EL (cell line): ENCODE data around the gene TIMM23.
A peak's percentile ranks its signal among the peaks of the same experiment; 100 is the strongest.
"Not testable (repeated sequence)": the region's sequence is repeated elsewhere in the genome, so short reads cannot be mapped to it uniquely, and the experiment has no call there.

Experiments used
- DNase-seq: peaks from one replicate; pipeline ENCODE4 v3.0.0-alpha.2; 2016

Gene TIMM23

GRCh38 chr10:46025406-46025805 lies 53.1 kb downstream of the TIMM23 start:
- DNase-seq, result no peak

- DNase-seq, result no peak
Measured at GRCh38 chr10:46026106-46026505, 53.8 kb downstream of the TIMM23 start.

DNA sequence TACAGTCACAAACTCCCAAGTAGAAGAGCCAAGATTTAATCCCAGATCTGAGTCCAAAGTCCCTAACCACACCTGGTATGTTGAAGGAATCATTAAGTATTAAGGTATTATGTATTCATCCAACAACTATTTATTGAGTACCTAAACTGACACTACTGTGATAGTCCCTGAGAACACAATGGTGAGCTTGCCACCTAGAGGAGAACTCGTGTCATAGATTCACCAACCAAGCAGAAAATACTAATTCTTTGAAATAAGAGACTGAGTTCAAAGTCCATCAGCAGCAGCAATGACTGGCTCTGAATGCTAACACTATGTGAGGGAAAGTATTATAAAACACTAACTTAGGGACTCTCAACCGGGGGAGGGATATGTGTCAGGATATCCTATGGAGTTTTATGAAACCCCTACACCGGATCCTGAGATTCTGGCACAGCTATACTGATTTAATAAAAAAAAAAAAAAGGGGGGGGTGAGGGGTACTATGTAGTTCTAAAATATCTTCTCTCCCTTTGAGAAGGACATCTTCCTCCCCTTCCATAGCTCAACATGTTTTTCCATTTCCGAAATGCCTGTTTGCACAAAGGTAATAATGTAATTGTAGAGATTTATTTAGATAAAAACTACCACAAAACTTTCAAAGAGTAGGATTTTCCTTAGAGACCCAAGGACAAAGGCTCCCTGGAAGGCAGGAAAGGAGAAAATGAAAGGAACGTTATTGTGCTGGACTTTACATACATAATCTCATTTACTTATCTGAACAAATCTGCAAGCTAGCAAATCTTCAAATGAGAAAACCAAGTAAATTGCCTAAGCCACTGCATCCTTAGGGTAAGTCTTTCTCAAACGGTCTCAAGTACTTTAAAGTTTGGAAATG lies 56.5 kb downstream of the TIMM23 start:
- peak; percentile 64 for DNase-seq

GRCh38 chr10:46029461-46030030 lies 57.3 kb downstream of the TIMM23 start:
- no peak for DNase-seq

DNA sequence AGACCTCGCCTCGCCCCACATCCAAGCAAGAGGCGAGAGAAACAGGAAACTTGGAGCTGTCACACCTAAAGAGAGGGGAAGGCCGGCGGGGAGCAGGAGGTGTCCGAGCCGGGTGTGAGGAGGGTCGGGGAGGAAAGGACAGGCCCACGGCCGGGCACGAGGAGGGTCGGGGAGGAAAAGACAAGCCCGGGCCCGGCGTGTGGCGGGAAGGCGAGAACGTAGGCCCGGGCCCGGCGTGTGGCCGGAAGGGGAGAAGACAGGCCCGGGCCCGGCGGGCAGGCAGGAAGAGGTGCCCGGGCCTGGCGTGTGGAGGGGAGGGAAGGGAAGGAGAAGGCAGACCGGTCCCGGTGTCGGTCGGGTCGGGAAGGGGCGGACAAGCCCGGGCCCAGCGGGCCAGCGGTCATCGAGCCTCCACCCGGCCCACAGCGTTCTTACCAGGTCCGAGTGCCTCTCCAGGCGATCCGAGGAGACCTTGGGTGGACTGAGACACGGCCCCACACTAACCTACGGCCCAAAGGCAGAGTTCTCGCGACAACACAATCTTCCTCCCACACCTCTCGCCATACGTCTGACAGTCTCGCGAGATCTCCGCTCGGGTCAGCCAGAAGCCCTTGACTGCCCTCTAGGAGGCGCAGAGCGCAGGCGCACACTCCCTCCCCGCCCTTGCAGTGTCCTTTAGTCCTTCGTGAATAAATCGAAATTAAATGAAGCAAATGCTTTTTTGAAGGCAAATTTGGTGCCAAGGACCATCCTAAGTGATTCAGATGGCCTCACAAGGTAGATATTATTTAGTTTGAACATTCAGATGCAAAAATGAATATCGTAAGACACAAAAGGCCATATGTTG lies 58.0 kb downstream of the TIMM23 start, which contains the start of gene NCOA4:
TSS of gene NCOA4 (minus strand) at position 533 of the 847 bp plus-strand sequence. CDS start 13,943 bp downstream, outside the sequence.
- DNase-seq, result peak; percentile 98

- DNase-seq, result no peak
Measured at GRCh38 chr10:46031648-46032532, 59.6 kb downstream of the TIMM23 start.

- peak; percentile 89 for DNase-seq
Measured at GRCh38 chr10:46033602-46034011, 61.3 kb downstream of the TIMM23 start.

DNA sequence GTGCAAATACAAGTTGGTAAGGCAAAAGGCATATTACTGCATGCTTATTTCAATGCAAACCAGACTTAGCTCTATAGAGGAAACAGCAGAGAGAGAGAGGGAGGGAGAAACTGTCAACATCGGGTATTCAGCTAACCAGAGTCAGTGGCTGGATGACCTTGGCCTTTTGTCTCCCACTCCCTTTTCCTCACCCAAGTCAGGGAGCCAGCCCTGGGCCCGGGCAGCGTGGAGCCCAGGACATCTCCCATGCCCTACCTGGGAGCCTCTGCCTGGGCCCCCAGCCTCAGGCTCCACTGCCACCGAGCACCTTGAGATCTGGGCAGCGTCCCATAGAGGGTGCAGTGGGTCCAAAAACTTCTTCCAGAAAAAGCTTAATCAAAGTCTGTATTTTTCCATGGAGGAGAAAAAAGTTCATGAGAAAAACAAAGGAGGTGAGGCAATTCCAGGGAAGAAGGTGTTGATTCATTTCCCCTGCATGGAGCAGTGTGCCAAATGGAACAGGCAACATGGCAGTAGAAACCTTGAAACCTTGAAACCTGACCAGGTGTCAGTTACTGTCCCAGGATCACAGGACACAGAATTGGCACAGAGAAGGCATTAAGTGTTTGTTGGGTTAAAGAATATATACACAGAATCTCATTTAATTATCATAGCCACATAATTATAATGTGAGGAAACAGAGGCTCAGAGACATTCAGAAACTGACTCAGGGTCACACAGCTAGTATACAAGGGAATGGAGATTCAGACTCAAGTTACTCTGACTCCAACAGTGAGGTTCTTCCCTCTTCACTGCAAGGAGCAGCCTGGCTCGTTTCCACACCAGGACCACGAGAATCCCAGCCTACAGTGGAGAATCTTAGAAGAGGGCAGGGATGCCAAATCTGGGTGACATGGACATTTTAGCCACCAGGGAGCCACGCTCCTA lies 63.9 kb downstream of the TIMM23 start:
- DNase-seq, result no peak

GRCh38 chr10:46037107-46037825 lies 65.0 kb downstream of the TIMM23 start:
- DNase-seq, result no peak

DNA sequence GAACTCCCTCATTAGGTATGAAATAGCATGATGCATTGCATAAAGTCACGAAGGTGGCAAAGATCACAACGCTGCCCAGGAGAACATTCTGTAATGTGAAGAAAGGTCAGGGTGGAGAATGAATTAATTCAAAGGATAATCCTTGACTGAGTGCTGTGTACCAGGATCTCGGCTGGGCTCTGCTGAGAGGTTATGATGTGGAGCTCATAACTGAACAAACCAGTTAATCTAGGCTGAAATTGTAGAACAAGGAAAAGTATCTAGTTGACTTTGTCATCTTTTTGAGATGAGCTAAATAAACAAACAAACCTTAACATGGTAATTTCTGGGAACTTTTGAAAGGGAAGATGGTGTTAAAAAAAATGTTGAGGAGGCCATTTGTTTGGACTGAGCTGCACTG lies 67.7 kb downstream of the TIMM23 start:
- DNase-seq, result no peak

DNA sequence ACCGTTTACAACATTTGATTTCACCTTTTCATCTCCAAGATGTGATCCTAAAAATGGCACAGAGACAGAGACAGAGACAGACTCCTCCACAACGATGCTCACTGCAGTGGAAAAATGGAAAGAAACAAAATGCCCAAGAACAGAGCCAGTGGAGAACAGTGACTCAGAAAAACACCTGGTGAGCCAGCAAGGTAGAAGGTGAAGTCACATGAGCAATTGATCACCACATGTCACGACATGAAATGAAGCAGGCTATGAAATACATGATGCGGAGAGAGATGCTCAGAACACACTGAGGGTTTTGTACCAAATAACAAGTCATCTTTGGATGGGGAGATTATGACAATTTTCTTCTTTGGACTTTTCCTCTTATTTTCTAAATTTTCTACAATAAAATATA lies 70.2 kb downstream of the TIMM23 start:
- DNase-seq, result no peak

DNA sequence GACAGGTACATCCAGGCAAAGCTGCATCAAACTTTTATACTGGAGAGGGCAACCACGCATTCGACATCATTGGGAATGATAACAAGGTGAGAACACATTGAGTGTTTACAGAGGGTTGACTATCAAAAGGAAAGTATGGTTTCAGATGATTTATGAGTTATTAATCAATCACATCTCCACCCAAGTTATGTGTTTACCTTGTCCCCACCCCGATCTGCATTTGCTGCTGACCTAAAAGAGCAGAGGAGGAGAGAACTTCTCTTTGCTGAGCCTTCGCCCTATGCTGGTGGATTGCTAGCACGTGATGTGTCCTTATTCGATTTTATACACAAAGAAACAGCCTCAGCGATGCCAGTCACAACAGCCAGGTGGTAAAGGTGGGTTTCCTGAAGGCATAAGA lies 74.0 kb downstream of the TIMM23 start, which contains the start of gene MSMB:
TSS of gene MSMB (minus strand) at position 9 of the 400 bp plus-strand sequence. CDS start 32 bp downstream, outside the sequence.
- DNase-seq, result no peak

DNA sequence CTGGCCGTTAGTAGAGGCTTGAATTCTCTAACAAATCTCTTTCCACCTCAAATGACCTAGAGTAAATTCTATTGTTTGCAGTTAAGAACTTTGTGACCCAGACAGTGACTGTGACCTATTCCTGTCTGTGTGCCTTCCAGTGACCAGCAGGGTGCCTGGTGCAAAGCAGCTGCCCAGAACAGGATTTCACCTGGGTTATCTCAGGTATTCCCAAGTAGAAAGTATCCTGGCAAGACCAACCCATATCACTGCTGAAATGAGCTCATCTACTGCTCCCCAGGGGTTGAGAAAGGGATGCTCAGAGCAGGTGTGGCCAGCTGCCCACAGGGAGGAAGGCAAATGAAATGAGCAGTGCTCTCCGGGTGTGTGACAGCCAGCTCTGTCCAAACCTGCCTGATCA lies 75.9 kb downstream of the TIMM23 start:
- DNase-seq, result no peak

GRCh38 chr10:46049497-46049831 lies 77.2 kb downstream of the TIMM23 start:
- not testable (repeated sequence) for DNase-seq

DNA sequence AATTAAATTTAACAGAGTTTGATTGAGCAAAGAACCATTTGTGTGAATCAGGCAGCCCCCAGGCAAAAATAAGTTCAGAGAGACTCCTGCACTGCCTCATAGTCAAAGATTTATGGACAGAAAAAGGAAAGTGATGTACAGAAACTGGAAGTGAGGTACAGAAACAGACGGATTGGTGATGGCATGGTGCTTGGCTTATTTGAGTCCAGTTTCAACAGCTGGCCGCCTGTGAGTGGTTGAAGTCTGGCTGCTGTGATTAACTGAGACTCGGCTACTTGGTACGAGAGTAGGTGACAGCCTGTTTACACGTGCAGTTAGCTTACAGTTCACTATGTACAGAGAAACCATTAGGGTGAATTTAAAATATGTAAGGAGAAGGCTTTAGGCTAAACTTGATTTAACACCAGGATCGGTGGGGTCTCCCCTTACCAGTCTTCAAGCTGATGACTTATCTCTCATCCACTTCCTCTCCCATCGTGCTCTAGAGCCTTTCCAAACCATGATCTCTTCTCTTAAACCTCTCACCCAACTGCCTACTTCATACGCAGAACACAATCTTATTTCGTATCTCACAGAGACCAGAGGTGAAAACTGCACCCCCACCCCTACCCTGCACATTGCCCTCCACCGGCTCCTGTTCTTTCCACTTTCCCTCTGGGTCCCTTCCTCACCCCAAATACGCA lies 78.8 kb downstream of the TIMM23 start:
- peak; percentile 33 for DNase-seq

- DNase-seq, result no peak
Measured at GRCh38 chr10:46052057-46052790, 79.9 kb downstream of the TIMM23 start.

DNA sequence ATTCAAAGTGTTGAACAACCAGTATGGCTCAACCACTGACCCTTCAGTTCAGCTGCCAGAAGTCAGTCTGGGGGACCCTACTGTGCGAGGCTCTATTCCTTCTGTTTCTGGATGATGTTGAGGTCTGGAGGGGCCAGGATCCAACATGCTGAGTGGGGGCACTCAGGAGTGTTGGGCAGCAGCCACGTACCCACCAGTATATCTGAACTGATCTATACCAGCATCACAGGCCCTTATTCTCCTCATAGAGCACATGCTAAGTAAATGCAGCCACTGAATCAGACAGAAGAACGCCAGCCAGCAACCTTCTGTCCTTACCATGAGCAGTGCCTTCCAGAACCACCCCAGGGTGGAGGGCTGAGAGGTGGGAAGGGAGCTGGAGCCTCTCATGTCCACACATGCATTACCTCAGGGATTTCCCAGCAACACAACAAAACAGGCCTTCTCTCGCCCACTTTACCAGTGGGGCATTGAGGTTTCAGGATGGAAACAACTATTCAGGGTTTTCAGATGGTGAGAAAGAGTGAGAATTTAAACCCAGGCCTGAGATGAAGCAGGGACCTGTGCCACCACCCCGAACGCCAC lies 80.6 kb downstream of the TIMM23 start:
- DNase-seq, result no peak
